Measurements from ENCODE around the gene FNIP1. TPM values are rescaled to one million over a fixed set of nuclear protein-coding genes. Genes with fewer than 3 reads are reported as not detected.

FNIP1 gene
- total and polyA plus RNA-seq, 9 of the 15 experiments (the other 6 are each of a cell fraction or from before 2014, with no cell fraction given): 5.0 to 32.8 (median 18.4) TPM

GRCh38 chr5:131640043-131640856 is 156.6 kb downstream of the FNIP1 start (continued):
- TF ChIP-seq EP400 (IDR thresholded peaks at IDR 0.05): no peak
- TF ChIP-seq, protein P1, sequence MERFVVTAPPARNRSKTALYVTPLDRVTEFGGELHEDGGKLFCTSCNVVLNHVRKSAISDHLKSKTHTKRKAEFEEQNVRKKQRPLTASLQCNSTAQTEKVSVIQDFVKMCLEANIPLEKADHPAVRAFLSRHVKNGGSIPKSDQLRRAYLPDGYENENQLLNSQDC (CRISPR knock-in tag; IDR thresholded peaks at IDR 0.05): no peak
- peak; percentile 92 for TF ChIP-seq ARID1B (IDR thresholded peaks at IDR 0.05)
- TF ChIP-seq NBN (IDR thresholded peaks at IDR 0.05; ENCODE audit: low read depth): no peak
- no peak for TF ChIP-seq U2AF1 (optimal IDR thresholded peaks at IDR 0.05; ENCODE audit: low read depth, low read length)
- no peak for TF ChIP-seq MED1 (CRISPR knock-in tag; IDR thresholded peaks at IDR 0.05; ENCODE audit: borderline replicate concordance)
- TF ChIP-seq ELK1 (CRISPR knock-in tag; IDR thresholded peaks at IDR 0.05): no peak
- no peak for TF ChIP-seq NFIX (CRISPR knock-in tag; IDR thresholded peaks at IDR 0.05; ENCODE audit: low read depth)
- peak; percentile 78 for TF ChIP-seq ZNF740 (CRISPR knock-in tag; IDR thresholded peaks at IDR 0.05)
- peak in 1 of 2 experiments; percentile 32; a peak in 1 of 4 replicates for TF ChIP-seq ZNF740 (tag; IDR thresholded peaks at IDR 0.05)
- TF ChIP-seq ZNF212 (CRISPR knock-in tag; IDR thresholded peaks at IDR 0.05): no peak
- TF ChIP-seq ZNF3 (CRISPR knock-in tag; IDR thresholded peaks at IDR 0.05): no peak
- no peak for TF ChIP-seq SFPQ (IDR thresholded peaks at IDR 0.05; ENCODE audit: low read depth, low read length)
- TF ChIP-seq FOXM1 (IDR thresholded peaks at IDR 0.05; ENCODE audit: low read depth): peak; percentile 71
- no peak for TF ChIP-seq FOXM1 (CRISPR knock-in tag; IDR thresholded peaks at IDR 0.05; ENCODE audit: low read depth)
- TF ChIP-seq BRD9 (IDR thresholded peaks at IDR 0.05; ENCODE audit: low read depth, partially characterized antibody): no peak
- TF ChIP-seq PML (IDR thresholded peaks at IDR 0.05; ENCODE audit: low read length): peak; percentile 83; the same call in 1 of the 2 replicates
- TF ChIP-seq FOSL1 (tag; conservative IDR thresholded peaks at IDR 0.05): peak; percentile 59
- TF ChIP-seq USF1 (CRISPR knock-in tag; IDR thresholded peaks at IDR 0.05): no peak
- peak; percentile 94 for TF ChIP-seq CBFA2T3 (IDR thresholded peaks at IDR 0.05)
- no peak for TF ChIP-seq KAT8 (IDR thresholded peaks at IDR 0.05; ENCODE audit: low read depth)
- no peak for TF ChIP-seq TCF15 (CRISPR knock-in tag; IDR thresholded peaks at IDR 0.05)
- TF ChIP-seq ZNF780A (CRISPR knock-in tag; IDR thresholded peaks at IDR 0.05): no peak
- TF ChIP-seq ILF3 (IDR thresholded peaks at IDR 0.05; ENCODE audit: borderline replicate concordance): peak; percentile 38; the same call in 1 of the 2 replicates
- TF ChIP-seq BHLHE40 (IDR thresholded peaks at IDR 0.05; ENCODE audit: low read length): no peak

Measured in K562 (cell line).